ENCODE data around the gene CHST11.

The CHST11 gene

DNA sequence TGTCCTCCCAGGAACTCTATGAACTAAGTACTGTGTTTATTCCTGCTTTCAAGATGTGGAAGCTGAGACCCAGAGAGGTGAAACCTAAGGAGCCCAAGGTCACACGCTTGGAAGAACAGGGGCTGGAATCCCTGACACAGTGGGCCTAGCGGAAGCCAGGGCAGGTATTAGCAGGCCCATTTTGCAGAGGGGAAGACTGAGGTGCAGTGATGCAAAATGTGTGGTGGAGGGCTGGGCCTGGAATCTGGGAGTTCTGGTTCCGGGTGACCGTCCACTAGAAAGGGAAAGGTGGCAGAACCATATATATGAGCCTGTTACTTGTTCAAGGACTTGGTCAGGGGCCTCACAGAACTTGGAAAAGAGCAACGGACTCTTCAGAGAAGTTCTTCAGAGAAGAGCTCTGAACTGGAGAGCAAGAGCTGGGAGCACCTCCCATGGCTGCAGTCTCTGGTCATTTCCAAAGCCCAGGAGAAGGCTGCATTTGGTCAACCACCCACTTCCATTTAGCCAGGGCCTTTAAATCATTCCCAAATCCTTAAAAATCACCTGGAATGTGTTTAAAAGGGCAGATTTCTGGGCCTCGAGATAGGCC, 119.5 kb downstream of the CHST11 start:
- TF ChIP-seq, protein P1, sequence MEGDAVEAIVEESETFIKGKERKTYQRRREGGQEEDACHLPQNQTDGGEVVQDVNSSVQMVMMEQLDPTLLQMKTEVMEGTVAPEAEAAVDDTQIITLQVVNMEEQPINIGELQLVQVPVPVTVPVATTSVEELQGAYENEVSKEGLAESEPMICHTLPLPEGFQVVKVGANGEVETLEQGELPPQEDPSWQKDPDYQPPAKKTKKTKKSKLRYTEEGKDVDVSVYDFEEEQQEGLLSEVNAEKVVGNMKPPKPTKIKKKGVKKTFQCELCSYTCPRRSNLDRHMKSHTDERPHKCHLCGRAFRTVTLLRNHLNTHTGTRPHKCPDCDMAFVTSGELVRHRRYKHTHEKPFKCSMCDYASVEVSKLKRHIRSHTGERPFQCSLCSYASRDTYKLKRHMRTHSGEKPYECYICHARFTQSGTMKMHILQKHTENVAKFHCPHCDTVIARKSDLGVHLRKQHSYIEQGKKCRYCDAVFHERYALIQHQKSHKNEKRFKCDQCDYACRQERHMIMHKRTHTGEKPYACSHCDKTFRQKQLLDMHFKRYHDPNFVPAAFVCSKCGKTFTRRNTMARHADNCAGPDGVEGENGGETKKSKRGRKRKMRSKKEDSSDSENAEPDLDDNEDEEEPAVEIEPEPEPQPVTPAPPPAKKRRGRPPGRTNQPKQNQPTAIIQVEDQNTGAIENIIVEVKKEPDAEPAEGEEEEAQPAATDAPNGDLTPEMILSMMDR (IDR thresholded peaks at IDR 0.05; ENCODE audit: borderline replicate concordance, control extremely low read depth, extremely low read depth, insufficient read depth, missing control alignments), result no peak
- in situ Hi-C loops (cut with MboI; ENCODE audit: low sequenced_read_pairs, unreplicated experiment), result no loop called here

DNA sequence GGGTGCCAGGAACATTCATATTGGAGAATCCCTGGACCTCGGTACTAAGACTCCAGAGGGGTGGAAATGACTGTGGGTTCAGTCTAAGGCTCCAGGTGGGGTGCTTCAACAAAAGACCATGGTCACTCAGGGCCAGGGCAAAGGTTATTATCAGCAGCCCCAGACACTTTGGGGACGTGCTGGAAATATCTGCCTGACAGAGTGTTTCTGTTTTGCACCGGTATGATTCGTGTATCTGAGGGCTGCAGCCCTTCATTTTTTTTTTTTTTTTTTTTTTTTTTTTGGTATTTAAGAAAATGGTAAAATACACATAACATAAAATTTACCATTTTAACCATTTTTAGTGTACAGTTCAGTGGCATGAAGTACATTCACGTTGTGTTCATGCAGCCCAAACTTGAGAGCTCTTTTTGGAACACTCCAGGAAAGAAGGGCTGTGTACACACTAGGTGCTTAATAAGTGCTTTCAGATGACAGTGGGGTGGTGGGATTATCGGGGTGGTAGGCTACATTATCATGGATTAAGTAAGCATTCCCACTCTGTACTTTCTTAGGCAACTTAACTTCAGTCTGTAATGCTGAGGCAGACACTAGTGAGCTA, 120.3 kb downstream of the CHST11 start:
- in situ Hi-C loops (cut with MboI; ENCODE audit: low sequenced_read_pairs, unreplicated experiment), result no loop called here
- TF ChIP-seq, protein P1 (IDR thresholded peaks at IDR 0.05; ENCODE audit: borderline replicate concordance, control extremely low read depth, extremely low read depth, insufficient read depth, missing control alignments), result no peak
- no peak for DNase-seq (ENCODE audit: low spot score)

More for the DNA sequence above, 119.5 kb downstream of the CHST11 start:
- no peak for DNase-seq (ENCODE audit: low spot score)

DNA sequence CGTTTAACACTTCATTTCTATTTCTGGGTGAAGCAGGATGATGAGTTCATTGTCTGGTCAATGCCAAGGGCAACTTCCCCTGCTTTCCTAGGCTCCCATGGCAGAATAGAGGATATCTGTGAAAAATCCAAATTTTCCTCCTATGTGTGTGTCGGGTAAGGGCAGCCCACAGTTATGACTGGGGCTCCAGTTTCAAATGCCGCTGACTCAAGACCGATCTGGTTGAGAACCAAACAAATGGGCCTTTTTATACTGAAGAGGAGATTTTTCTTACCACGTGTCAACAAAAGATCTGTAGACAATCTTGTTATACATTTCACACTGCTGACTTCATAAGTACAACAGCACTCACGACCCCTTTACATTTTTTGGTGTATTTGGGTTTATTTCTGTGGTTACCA, 120.8 kb downstream of the CHST11 start:
- DNase-seq (ENCODE audit: low spot score), result no peak
- in situ Hi-C loops (cut with MboI; ENCODE audit: low sequenced_read_pairs, unreplicated experiment), result no loop called here
- TF ChIP-seq, protein P1 (IDR thresholded peaks at IDR 0.05; ENCODE audit: borderline replicate concordance, control extremely low read depth, extremely low read depth, insufficient read depth, missing control alignments), result no peak

DNA sequence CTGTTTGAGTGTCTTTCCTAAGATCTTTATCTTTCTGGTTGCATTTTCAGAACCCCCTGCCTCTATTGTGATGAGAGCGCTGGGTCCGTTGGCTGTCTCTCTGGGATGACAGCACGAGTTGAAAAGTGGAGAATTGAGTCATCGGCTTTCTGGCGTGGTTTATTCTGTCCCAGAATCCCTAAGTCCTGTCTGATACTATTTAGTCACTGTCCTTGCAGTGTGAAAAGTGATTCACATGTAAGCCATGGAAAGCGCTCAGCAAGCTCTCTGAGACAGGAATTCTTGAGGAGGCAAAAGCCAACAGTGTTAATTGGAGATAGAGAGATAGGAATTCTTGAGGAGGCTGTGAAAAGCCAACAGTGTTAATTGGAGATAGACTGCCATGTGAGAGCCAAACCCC, 121.7 kb downstream of the CHST11 start:
- DNase-seq (ENCODE audit: low spot score), result no peak
- TF ChIP-seq, protein P1 (IDR thresholded peaks at IDR 0.05; ENCODE audit: borderline replicate concordance, control extremely low read depth, extremely low read depth, insufficient read depth, missing control alignments), result no peak
- in situ Hi-C loops (cut with MboI; ENCODE audit: low sequenced_read_pairs, unreplicated experiment), result no loop called here

DNA sequence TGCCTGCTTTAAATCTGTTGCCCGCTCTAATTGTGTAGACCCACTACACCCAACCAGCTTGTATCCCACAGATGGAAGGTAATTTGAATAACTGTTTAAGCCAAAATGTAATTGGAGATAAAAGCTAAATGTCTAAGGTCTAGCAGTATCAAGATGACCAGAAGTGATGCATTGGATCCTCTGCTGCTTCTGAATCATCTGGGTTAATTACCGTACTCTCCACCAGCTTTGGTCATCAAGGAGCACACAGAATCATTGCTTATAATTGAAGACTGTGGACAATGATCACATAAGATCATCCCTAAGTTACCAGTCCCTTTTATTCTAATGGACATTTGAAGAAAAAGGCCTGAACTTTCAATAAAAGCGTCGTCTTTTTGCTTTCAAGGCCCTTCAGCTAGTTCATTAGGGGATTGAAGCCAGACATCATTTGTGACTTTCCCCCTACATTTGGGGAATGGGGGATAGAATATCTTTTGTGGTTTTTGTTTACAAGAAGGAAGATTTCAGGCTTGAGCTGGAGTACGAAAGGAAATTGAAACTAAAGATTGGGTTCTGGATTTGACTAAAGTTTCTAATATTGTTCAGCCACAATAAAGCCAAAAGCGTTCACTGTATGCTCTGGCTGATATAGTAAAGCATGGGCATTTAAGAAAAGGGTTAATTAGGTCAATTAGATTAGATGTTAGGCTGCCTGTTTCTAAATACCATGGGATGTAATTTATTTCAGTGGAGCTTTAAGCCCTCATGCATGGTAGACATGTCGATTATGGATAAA, 123.2 kb downstream of the CHST11 start:
- DNase-seq (ENCODE audit: low spot score), result peak; percentile 34
- TF ChIP-seq, protein P1 (IDR thresholded peaks at IDR 0.05; ENCODE audit: borderline replicate concordance, control extremely low read depth, extremely low read depth, insufficient read depth, missing control alignments), result no peak
- in situ Hi-C loops (cut with MboI; ENCODE audit: low sequenced_read_pairs, unreplicated experiment), result no loop called here

DNA sequence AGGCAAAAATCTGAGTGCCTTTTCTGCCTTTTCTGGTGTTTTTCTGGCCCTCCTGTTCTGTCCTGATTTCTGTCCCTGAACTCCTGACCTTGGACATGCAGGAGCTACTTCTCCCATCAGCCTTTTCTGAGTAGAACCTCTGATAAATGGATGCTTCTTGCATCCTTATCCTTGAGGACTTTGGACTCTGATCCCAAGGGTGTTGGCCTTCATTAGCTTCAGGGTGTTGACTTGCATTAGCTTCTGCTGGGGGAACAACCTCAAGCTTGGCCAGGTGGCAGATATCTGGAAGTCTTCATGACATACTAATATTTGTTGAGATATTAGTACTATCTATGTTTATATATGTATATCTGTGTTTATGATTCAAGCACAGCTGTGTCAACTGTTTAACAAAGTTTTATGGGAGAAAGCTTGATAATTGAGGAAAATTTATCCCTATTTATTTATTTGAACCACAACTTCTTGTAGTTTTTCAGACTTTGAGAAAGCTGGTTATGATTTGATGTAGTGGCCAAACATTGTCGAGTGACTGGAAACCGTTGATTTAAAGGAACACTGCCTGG, 124.3 kb downstream of the CHST11 start:
- TF ChIP-seq, protein P1 (IDR thresholded peaks at IDR 0.05; ENCODE audit: borderline replicate concordance, control extremely low read depth, extremely low read depth, insufficient read depth, missing control alignments), result no peak
- in situ Hi-C loops (cut with MboI; ENCODE audit: low sequenced_read_pairs, unreplicated experiment), result no loop called here
- no peak for DNase-seq (ENCODE audit: low spot score)
